Brain microvascular endothelial cell (primary cell): ENCODE results near the gene DDX50.

ENCODE experiments used
- DNase-seq: peaks from one replicate; pipeline ENCODE4 v3.0.0-alpha.2; 2020
- H3K27ac ChIP-seq: fragments of 250-450 bp; sonication (Bioruptor Pico); 2 replicates; pipeline ENCODE4 v1.5.1; 2020; ENCODE audit warnings: mild to moderate bottlenecking, moderate library complexity
- H3K27me3 ChIP-seq: fragments of 250-450 bp; sonication (Bioruptor Pico); replicated peaks from 2 replicates; pipeline ENCODE4 v1.5.1; 2020; ENCODE audit warnings: mild to moderate bottlenecking
- H3K36me3 ChIP-seq: fragments of 250-450 bp; sonication (Bioruptor Pico); replicated peaks from 2 replicates; pipeline ENCODE4 v1.5.1; 2020; ENCODE audit warnings: mild to moderate bottlenecking
- H3K4me3 ChIP-seq: 2 replicates; pipeline ENCODE4 v1.5.1; 2011; ENCODE audit warnings: low read depth, mild to moderate bottlenecking, control low read depth, low read length, moderate library complexity
- CTCF ChIP-seq: IDR thresholded peaks from 2 replicates; pipeline ENCODE4 v1.5.1; 2011; ENCODE audit warnings: low read depth, mild to moderate bottlenecking, moderate library complexity, low read length, control low read depth, inconsistent platforms; ENCODE audit errors: missing control alignments
- in situ Hi-C: cut with HindIII; loops from 2 replicates; pipeline ENCODE4 v1.10.0; 2017; ENCODE audit warnings: low sequenced_read_pairs, low pct_ligation_motif_present

The DDX50 gene

GRCh38 chr10:68876246-68877138, 24.6 kb upstream of the DDX50 start:
- no peak overlapping the region for H3K27ac ChIP-seq
- H3K27me3 ChIP-seq: no peaks in the 10 kb centered on the region
- no peak overlapping the region for H3K4me3 ChIP-seq
- DNase-seq: no peak
- in situ Hi-C loops: no loop called here
- no peak for TF ChIP-seq CTCF
- H3K36me3 ChIP-seq: no peaks in the 10 kb centered on the region

- DNase-seq: no peak
- no peak overlapping the region for H3K4me3 ChIP-seq
- H3K27ac ChIP-seq: no peak overlapping the region
- H3K36me3 ChIP-seq: no peaks in the 10 kb centered on the region
- no peak for TF ChIP-seq CTCF
- no peaks in the 10 kb centered on the region for H3K27me3 ChIP-seq
- in situ Hi-C loops: no loop called here
These were observed 23.5 kb upstream of the DDX50 start for GRCh38 chr10:68877482-68878110.

GRCh38 chr10:68878496-68878895, 22.6 kb upstream of the DDX50 start:
- no peak overlapping the region for H3K4me3 ChIP-seq
- DNase-seq: no peak
- H3K27me3 ChIP-seq: no peaks in the 10 kb centered on the region
- no peak for TF ChIP-seq CTCF
- in situ Hi-C loops: no loop called here
- H3K27ac ChIP-seq: no peak overlapping the region
- H3K36me3 ChIP-seq: no peaks in the 10 kb centered on the region

GRCh38 chr10:68879628-68880027, 21.5 kb upstream of the DDX50 start:
- H3K4me3 ChIP-seq: no peak overlapping the region
- no peak overlapping the region for H3K27ac ChIP-seq
- in situ Hi-C loops: no loop called here
- H3K27me3 ChIP-seq: no peaks in the 10 kb centered on the region
- no peaks in the 10 kb centered on the region for H3K36me3 ChIP-seq
- no peak for DNase-seq
- TF ChIP-seq CTCF: no peak

GRCh38 chr10:68880181-68880580, 20.9 kb upstream of the DDX50 start:
- Histone ChIP-seq H3K36me3 (no peaks in the 10 kb centered on the region), H3K27ac (no peak overlapping the region), H3K4me3 (no peak overlapping the region), H3K27me3 (no peaks in the 10 kb centered on the region)
- TF ChIP-seq CTCF: no peak
- DNase-seq: no peak
- in situ Hi-C loops: no loop called here

GRCh38 chr10:68895041-68895440, 6.1 kb upstream of the DDX50 start:
- no peak for TF ChIP-seq CTCF
- Histone ChIP-seq H3K27ac (no peak overlapping the region), H3K27me3 (no peaks in the 10 kb centered on the region), H3K4me3 (no peak overlapping the region), H3K36me3 (no peaks in the 10 kb centered on the region)
- DNase-seq: no peak
- in situ Hi-C loops: no loop called here
